SKM-1 treated with dmso at 0.1 percent for 144 hours (cell line): ENCODE data around the gene ABR.

Experiments
- DNase-seq: peaks from one replicate; lab custom pipeline; 2025; ENCODE audit not compliant: unreplicated experiment; lab: John Stamatoyannopoulos, UW

The ABR gene

GRCh38 chr17:1034652-1035210 is 145.1 kb downstream of the ABR start:
- no peak for DNase-seq

DNA sequence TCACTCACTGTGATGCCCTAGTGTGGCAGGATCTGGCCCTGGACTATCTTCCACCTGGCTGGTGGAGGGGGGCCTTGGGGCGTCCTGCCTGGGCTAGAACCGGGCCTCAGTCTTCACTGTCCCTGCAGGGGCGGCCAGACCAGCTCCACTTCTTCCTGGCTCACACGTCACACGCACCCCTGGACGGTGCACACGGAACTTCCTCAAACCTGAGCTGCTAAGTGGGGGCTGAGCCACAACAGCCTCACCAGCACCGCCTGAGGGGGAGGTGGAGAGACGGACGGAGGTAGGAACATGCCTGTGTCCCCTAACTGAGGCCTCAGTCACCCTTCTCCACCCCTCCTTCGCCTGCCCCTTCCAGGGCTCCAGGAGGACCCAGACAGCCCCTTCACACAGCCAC is 146.3 kb downstream of the ABR start:
- DNase-seq, result no peak

DNA sequence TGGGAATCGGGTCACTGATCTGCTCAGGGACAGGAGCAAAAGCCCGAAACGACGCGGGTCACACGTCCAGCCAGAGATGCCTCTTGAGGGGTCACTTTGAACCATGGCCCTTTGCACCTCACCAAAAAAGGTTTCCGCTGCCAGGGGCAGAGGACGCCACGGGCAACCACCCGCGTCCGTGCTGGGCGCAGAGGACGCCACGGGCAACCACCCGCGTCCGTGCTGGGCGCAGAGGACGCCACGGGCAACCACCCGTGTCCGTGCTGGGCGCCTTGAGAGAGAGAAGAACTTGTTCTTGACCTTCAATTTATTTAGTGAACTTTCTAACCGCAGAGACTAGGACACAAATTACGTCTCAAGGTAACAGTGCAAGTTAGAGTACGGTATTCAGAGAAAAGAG is 147.4 kb downstream of the ABR start:
- no peak for DNase-seq

GRCh38 chr17:1031711-1032110 is 148.1 kb downstream of the ABR start:
- DNase-seq, result no peak

- DNase-seq, result no peak
Measured at GRCh38 chr17:1030684-1031532, 148.9 kb downstream of the ABR start.

- no peak for DNase-seq
Measured at GRCh38 chr17:1029922-1030644, 149.7 kb downstream of the ABR start.

DNA sequence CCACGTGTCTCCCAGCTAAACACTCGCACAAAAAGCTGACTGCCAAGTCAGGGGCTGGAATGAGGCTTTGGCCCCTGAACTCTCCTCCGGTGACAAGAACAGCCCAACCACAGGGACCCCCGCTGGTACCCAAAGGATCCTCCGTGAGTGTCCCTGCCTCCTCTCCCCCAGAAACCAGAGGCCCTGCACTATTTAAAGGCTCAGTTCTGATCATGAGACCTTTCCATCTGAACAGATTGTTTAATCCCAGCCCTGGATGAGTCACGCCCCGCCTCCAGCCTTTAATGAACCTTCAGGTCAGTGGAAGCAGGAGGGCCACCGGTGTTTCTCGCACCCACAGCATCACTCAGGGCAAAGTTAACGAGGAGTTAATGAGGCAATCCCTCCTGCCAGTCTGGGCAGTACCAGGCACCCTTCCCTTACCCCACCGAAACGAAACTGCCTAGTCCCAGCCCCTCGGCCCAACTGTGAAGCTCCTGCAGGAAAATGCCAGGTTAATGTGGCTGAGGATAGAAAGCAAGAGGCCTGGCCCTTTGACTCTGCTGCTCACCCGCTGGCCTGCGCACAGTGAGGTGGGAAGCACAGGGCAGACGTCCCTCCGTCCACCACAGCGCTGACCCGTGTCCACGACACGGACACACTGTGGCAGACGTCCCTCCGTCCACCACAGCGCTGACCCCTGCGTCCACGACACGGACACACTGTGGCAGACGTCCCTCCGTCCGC is 150.4 kb downstream of the ABR start:
- DNase-seq, result no peak

- DNase-seq, result no peak
Measured at GRCh38 chr17:1027044-1027443, 152.7 kb downstream of the ABR start.

DNA sequence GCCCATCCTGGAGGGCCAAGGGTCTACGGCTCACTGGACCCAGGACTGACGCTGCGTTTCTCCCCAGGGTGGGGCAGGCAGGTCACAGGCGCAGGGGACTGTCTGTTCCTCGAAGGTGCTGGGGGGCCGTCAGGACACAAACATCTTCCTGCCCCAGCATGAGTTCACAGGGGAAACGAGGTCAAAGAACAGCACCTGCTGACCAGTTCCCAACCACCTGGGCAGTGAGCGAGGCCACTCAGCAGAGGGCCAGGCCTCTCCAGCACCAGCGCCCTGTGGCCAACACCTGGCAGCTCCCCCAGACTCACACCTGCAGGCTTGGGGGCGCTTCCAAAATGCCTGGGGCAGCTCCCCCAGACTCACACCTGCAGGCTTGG is 153.2 kb downstream of the ABR start:
- no peak for DNase-seq

- DNase-seq, result no peak
Measured at GRCh38 chr17:1025733-1026598, 153.8 kb downstream of the ABR start.

DNA sequence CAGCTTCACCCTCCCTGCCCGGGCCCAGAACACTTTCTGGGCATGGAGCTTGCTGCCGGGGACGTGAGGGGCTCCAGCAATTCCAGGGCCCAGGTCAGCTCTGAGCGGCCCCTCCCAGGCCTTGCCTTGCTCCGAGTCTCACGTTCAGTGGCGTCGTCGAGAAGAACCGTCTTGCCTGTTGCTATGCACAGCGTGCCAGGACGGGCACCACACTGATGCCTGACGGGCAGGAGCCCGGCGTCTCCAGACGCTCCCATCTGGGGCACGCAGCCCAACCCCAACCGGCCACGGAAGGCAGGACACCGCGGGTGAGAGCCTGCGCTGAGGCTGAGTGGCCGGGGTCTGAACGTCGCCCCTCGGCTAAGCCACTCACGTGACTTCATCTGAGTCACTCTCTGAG is 155.7 kb downstream of the ABR start:
- no peak for DNase-seq

DNA sequence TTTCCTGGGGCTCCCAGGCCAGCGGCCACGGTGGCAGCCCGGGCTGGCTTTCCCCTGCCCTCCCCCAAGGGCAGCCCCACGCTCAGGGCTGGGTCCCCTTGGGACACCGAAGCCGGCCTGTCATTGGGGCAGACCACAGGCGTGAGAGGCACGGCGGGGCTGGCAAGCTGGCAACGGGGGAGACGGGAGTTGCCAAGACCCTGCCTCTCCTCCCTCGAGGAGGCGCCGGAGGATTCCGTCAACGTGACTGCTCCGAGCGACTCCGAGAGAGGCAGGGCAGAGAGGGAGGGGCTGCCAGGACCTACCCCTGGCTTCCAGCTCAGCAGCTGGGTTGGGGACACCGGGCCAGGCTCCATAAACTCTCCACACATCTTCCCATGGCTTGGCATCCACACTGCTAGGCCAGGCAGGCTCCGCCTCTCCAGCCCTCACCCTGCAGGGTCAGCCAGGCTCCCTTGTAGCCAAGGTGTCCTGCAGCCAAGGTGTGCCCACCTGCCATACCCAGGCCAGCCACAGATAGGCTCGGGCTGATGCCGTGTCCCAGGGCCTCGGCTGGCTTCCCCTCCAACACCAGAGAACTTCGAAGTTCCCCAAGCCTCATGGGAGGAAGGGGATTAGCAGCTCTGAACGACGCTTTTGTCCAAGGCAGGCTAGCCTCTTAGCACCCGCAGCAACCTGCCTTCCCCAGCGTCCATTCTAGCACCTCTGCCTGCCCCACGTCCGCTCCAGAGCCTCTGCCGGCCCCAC is 157.3 kb downstream of the ABR start:
- no peak for DNase-seq

GRCh38 chr17:1021147-1021546 is 158.6 kb downstream of the ABR start:
- DNase-seq, result no peak

- DNase-seq, result no peak
Measured at GRCh38 chr17:1019451-1019850, 160.3 kb downstream of the ABR start.

DNA sequence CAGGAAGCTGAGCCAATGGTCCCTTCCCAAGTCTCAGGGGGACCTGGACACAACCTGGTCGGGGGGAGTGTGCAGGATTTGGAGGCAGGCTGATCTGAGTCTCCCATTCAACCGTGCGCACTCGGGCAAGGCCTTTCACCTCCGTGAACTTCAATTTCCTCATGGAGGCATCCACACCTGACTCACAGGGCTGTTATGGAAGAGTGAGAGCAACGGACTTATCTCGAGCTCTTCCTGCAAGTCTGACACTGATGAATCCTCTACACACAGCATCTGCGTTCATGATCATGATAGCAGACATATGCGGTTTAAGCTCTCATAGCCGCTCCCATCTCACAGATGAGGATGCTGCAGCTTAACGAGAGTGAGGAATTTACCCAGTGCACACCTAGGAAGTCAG is 161.2 kb downstream of the ABR start:
- DNase-seq, result no peak

DNA sequence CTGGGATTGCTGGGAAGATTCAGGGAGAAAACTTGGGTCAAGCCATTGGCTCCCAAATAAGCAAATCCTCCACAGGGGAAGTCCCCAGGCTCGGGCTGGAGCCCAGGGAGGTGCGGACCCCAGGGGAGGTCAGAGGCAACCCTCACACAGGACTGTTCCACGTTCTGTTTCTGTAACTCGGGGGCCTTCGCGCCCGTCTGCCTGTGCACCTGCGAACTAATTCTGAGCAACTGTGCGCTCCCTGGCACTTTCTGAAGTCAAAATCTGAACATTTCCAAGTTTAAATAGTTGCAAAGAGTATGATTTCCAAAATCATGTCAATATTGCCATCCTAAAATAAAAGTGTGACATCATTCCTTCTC is 166.1 kb downstream of the ABR start:
- no peak for DNase-seq

DNA sequence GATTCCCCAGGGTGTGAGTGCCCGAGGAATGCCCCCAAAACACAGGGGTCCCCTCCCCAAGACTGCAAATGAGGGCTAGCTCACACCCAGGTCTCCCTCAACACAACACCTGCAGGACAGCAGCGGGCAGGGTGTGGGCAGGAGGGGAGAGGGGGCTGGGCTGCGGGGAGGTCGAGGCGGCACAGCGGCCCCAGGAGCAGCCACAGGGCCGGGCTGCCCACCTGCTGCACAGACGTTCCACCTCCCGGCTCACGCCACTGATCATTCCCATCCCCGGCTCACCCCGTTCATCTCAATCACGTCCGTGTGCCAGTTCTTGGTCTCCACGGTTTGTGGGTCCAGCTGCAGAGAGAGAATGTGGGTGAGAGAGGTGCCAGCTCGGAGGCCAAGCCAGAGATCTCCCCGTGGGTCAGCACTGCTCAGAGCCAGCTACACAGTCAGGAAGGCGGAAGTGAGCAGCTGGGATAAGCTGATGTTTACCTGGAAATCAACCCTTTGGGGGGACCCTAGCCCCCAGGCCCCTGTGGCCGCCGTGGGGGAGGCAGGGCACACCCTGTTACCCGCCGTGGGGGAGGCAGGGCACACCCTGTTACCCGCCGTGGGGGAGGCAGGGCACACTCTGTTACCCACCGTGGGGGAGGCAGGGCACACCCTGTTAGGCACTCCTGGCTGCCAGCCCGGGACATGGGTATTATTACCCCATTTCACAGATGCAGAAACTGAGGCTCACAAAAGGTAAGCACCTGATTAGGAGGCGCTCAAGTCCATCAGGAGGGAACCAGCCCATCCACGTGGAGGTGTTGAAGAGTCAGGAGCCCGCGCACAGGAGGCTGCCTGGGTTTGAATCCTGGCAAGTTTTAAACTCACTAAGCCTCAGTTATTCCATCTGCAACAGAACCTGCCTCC is 166.7 kb downstream of the ABR start:
- DNase-seq, result no peak

DNA sequence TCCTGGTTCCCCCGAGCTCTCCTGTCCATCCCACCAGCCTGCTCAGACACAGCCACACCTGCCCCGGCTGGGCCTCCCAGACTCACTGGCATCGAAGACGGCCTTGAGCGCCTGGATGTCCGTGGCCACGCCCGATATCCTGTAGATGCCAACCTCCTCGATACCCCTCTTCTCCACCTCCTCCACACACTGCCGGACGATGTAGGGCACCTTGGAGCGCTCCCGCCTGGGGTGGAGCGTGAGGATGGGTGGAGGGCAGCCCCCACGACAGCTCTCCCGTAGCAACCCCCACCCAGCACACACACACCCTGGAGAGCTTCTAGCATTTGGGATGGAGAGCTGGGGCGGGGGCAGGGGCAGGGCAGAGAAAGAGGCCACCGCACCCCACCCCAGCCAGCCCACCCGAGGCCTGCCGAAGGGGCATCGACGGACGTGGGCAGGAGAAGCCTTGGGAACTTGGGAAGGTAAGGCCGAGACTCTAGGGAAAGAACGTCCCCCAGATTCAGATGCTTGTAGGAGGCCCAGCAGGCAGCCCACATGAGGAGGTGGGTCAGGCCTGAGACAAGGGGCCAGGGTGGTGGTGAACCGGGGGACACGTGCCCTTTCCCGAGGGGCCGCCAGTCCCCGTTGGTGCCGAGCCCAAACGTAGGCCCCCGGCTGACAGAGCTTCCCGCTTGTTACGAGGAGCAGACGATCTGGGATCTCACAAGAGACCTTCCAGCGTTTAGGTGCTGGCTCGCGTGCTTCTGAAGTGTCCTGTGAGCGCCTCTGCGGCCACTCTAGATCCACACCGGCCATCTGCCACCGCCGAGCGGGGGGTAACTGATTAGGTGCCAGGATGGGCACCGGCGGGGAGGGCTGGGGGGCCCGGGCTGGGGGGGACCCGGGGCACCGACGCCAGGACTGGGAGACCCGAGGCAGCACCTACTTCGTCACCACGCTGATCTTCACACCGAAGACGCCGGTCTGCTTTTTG is 167.7 kb downstream of the ABR start:
- no peak for DNase-seq
